K562 (cell line): ENCODE results near the gene BZW2.

ENCODE experiments used
- CTCF ChIP-seq, 3 experiments: IDR thresholded peaks in 2 of 3; conservative IDR thresholded peaks in 1 of 3; 2 replicates each; pipeline ENCODE4 v1.5.1; 2011 to 2012; ENCODE audit warnings: low read length in 3 of 3, mild to moderate bottlenecking in 3 of 3, control low read depth in 2 of 3, improper control_type of control experiment in 1 of 3, inconsistent platforms in 1 of 3, low read depth in 1 of 3, mixed read lengths in 1 of 3, moderate library complexity in 1 of 3; ENCODE audit not compliant: insufficient read depth in 2 of 3
- GABPA ChIP-seq: fragments of 200-800 bp; sonication (Bioruptor generic); conservative IDR thresholded peaks from 2 replicates; pipeline ENCODE4 v1.6.1; 2016; ENCODE audit warnings: low read depth, missing genetic modification characterization, missing compliant biosample characterization
- RUNX1 ChIP-seq: sonication (generic); IDR thresholded peaks from 2 replicates; pipeline ENCODE4 v1.6.1; 2016; ENCODE audit warnings: antibody characterized with exemption, low read depth
- U2AF2 ChIP-seq: fragments of 200-400 bp; formaldehyde crosslinking; optimal IDR thresholded peaks from 2 replicates; pipeline ENCODE3; 2017; ENCODE audit warnings: low read depth, mild to moderate bottlenecking, low read length
- ZBTB26 ChIP-seq: fragments of 450-650 bp; formaldehyde crosslinking; IDR thresholded peaks from 2 replicates; pipeline ENCODE4 v1.4.0; 2022; ENCODE audit warnings: missing genetic modification characterization
- ZNF639 ChIP-seq, 2 experiments: fragments of 200-800 bp in 1 of 2; sonication (Bioruptor generic) in 1 of 2; sonication (generic) in 1 of 2; formaldehyde crosslinking in 1 of 2; IDR thresholded peaks in 1 of 2; conservative IDR thresholded peaks in 1 of 2; 2 replicates each; pipeline versions ENCODE4 v1.5.0 to v1.6.1; 2016 to 2020; ENCODE audit warnings: missing compliant biosample characterization in 1 of 2, missing genetic modification characterization in 1 of 2, missing genetic modification reagents in 1 of 2

GRCh38 chr7:16670731-16671344 lies 24.9 kb downstream of the BZW2 start:
- TF ChIP-seq U2AF2 (no peak), ZNF639 (CRISPR knock-in tag; conservative IDR thresholded peaks at IDR 0.05 in 1 of 2, IDR thresholded peaks at IDR 0.05 in 1 of 2) (no peak), GABPA (tag) (no peak), RUNX1 (no peak), CTCF (IDR thresholded peaks at IDR 0.05 in 2 of 3, conservative IDR thresholded peaks at IDR 0.05 in 1 of 3; ENCODE audit: insufficient read depth in 2 of 3, low read depth in 1 of 3, low read length in 3 of 3) (no peak), ZBTB26 (CRISPR knock-in tag) (no peak)
